Astrocyte of the hippocampus (primary cell): ENCODE measurements around the gene TRMT1.
A peak's percentile ranks its signal among the peaks of the same experiment; 100 is the strongest.
"Not testable (repeated sequence)": the region's sequence is repeated elsewhere in the genome, so short reads cannot be mapped to it uniquely, and the experiment has no call there.

Experiments used
- DNase-seq: peaks from one replicate; pipeline ENCODE4 v3.0.0; 2011; ENCODE audit warnings: low read depth, low spot score

The TRMT1 gene

GRCh38 chr19:13116282-13117175 lies at the start of gene TRMT1:
Gene TRMT1, minus strand, starts transcription at chr19:13116740. Its CDS starts 341 bp downstream, at chr19:13116399.
- peak; percentile 96 for DNase-seq

GRCh38 chr19:13166151-13166550 lies 49.6 kb upstream of the TRMT1 start:
- DNase-seq, result not testable (repeated sequence)

GRCh38 chr19:13165162-13165997 lies 48.8 kb upstream of the TRMT1 start:
- no peak for DNase-seq

- DNase-seq, result peak; percentile 66
Measured at GRCh38 chr19:13164343-13165161, 48.0 kb upstream of the TRMT1 start.

DNA sequence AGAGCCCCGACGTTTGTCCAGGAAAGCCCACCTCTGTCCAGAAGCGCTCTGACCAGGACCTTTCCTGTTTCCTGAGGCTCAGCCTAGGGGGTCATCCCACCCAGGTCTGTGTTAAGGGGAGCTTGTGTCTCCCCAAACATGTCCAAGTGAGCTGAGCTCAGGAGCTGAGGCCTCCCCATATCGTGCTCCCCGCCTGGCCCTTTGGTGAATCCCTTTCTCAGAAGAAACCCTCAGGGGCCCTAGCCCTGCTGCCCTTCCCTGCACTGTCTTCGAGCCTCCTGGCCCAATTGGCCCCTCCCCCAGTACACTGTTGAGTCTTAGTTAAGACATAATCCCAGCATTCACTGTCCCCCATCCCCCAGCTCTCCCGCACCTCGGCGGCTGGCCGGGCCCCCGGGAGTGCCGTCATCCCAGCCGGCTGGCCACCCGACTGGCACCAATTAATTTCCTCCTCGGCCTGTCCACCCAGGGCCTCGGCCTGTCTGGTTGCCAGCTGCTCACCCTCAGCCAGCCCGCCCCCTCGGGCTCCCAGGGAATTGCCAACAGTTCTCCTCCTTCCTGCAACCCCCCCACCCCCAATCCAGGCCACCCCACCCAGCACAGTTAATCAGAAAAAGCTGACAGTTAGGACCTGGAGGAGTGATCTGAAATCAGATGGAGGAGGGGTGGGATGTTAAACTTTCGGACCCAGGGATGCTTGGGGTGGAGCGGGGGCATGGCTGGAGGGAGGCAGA lies 47.2 kb upstream of the TRMT1 start:
- DNase-seq, result peak; percentile 84

- DNase-seq, result peak; percentile 97
Measured at GRCh38 chr19:13162724-13163608, 46.4 kb upstream of the TRMT1 start.

- DNase-seq, result no peak
Measured at GRCh38 chr19:13160557-13160956, 44.0 kb upstream of the TRMT1 start.

GRCh38 chr19:13159713-13160112 lies 43.2 kb upstream of the TRMT1 start:
- no peak for DNase-seq

DNA sequence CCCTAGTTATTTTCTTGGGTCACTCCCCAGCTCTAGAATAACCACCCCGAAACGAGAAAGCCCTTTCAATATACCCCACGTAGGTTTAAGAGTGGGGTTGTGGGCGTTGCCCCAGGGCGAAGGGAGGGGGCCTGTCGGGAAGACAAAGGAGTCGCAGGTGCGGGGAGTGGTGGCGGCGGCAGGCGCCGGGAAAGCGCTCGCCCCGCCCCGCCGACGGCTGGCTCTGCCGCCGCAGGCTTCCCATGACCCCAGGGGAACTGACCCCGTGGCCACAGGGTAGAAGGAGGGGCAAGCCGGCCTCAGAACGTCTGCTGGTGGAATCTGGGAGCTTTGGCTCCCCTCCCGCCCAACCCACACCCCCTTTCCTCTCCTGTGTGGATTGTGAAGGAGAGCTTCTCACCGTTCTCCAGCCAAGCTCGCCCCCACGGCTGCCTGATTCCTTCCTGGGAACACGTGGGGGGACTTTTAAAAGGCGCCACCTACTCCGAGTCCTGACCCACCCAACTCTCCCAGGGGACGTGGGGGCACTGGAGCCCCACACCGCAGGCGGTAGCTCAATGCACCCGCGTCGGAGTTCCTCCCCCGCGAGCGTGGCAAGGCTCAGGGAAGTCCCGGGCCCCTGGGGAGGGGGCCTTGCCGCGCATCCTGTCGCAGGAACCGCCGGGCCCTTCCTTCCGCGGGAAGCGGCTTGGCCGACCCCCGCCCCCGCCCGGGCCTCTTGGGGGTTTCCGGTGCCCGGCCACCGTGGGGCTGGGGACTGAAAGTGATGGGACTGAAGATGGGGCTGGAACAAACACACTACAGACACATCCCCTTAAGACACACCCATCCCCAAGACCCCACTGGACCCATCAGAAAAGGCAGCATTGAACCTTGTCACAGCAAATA lies 39.2 kb upstream of the TRMT1 start:
- DNase-seq, result peak; percentile 81

DNA sequence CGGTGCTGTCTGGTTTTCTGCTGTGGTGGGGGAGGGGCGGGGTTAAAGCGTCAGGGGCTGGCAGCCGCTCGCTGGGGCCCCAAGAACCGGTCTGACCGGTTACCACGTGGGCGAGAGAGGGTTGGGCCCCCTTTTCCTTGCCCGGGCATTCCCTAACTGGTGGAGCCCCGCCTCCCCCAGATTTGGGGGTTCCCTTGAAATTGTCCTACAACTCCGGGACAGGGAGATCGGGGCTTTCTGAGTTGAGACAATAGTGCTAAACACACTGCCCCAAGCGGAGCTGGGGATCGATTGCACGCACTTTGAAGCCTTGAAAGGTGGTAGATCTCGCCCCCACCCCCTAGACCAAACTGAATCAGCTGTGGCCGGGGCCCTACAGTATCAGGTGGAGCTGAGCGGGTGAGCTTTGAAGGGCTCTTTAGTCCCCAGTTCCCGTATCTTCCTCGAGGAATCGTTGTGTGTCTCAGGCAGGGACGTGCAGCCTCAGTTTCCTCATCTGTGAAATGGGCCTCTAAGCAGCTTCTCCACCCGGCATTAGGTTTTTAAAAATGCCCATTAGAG lies 38.5 kb upstream of the TRMT1 start:
- peak; percentile 70 for DNase-seq

DNA sequence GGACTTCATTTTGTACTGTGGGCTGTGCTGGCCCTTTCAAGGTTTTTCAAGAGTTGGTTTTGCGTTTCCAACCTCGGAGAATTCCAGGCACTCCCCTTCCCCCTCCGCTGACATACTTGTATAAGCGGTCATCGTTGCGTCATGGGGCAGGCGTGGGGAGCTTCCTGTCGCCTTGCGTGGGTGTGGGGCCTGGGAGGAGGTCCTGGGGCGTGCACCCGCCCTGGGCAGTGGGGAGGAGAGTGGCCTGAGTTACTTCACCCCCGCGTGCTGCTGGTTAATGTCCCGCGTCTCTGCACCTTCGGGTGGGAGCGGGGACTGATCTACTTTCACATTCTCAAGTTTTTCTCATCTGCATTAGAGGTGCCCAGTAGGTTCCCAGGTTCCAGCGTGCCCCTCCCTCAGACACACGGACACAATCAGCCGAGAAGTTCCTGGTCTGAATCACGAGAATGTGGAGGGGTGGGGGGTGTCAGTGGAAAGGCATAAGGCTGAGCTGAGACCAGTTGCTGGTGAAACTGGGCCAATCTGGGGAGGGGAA lies 37.8 kb upstream of the TRMT1 start:
- DNase-seq, result peak; percentile 94

GRCh38 chr19:13153569-13154240 lies 37.2 kb upstream of the TRMT1 start:
- peak; percentile 70 for DNase-seq

- DNase-seq, result peak; percentile 97
Measured at GRCh38 chr19:13152974-13153568, 36.5 kb upstream of the TRMT1 start.

DNA sequence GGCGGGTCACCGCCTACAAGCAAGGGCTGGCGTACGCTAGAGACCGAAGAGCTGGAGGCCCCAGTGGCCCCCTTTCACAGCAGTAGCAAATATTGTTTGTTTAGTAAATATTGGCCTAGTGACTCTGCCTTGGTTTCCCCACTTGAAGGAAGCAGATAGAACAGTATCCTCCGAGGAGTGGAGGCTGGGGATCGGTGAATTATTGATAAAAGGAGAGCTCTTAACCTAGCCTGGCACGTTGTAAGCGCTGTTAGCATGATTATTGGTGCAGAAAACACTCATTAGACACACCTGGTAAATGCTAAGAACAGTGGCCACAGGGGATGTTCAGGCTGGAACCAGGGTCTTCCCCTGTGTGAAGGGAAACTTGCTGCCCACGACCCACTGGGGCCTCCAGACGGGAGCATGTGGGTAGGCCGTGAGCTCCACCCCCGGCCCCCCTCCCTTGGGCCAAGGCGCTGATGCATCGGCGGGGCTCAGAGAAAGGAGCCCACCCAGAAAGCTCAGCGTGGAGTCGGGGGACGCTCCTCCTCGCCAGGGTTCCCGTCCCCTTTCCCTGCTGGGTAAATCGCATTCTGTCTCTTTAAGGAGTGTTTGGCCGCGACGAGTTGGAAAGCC lies 35.9 kb upstream of the TRMT1 start:
- DNase-seq, result no peak

DNA sequence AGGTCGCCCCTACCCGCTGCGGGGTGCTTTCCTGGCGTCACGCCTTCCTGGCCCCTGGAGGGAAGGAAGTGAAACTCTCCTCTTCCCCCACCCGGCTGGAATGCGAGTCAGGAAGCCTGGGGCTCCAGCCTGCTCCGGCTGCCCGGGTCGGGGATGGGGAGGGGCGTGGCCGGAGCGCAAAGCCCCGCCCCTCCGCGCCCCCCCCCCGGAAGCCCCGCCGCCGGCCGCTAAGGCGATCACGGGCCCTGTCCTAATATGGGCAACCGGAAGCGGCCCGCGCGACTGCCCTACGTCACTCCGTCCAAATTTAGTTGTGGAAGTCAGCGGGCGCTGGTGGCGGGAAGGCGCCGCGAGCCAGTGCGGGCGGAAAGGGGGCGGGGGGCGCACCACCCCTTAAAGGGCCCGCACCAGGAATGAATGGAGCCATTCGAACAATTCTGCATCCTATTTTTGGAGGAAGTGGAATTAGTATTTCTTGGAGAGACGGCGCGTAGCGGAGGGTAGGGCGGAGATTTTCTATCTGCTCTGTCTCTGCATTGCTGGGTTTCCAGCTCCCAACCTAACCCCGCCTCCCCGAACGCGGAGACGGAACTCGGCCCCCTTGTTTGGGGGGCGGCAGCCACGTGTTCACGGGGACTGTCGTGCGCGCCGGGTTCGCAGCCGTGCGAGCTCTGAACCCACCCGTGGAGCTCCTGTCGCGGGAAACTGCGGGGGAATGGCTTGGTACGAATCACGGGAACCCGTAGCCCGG lies 35.2 kb upstream of the TRMT1 start:
- peak; percentile 99 for DNase-seq

DNA sequence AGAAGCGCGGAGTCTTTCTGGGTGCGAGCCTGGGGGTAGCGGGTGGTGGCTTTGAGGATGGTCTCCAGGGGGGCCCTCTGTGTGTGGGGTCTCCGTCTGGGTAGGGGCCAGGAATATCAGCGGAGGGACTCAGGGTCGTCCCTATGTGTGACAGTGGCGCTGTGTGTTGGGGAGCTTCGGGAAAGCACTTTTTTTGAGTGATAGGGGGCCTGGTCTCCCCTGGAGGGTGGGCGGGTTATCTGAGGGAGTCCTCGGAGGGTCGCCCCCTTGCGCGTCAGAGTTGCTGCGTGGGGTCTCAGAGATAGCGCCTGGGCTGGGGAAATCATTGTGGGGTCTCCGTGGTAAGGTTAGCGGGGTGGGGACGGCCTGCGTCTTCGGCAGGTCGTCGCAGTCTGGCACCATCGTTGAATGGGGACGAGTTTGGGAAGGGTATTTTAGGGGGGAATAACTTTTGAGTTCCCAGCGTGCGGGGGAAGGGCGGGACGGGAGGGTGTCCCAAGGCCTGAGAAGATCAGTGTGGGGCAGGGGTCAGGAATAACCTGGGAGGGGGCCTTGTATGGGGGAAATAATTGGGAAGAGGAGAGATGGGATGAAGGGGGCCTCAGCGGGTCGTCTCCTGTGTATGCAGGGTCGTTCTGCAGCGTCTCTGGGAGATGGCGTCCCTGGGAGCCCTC lies 34.5 kb upstream of the TRMT1 start:
- DNase-seq, result no peak
